Femur (tissue), 1 donor: ENCODE data around the gene COX8A.
"Not testable (repeated sequence)": the region's sequence is repeated elsewhere in the genome, so short reads cannot be mapped to it uniquely, and the experiment has no call there.

ENCODE experiments used
- DNase-seq: peaks from one replicate; pipeline ENCODE4 v3.0.0-alpha.2; 2017

The COX8A gene

DNA sequence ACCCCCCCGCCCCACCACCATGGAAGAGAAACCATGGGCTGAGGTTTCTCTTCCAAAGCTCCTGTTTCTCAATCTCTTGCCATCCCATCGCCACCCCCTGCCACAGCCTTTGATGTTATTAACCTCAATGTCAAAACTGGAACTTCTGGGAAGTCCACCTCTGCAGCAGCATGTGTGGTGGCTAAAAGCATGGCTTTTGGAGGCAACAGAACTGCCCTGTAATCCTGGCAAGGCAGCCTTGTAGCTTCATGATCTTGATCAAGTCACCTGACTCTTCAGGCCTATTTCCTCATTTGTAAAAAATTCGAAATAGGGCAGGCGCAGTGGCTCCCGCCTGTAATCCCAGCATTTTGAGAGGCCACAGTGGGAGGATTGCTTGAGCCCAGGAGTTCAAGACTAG, 3.5 kb upstream of the COX8A start:
- no peak for DNase-seq

DNA sequence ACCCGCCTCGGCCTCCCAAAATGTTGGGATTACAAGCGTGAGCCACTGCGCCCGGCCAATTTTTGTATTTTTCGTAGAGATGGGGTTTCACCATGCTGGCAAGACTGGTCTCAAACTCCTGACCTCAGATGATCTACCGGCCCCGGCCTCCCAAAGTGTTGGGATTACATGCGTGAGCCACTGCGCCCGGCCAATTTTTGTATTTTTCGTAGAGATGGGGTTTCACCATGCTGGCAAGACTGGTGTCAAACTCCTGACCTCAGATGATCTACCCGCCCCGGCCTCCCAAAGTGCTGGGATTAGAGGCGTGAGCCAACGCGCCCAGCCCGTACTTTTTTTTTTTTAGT, 535 bp upstream of the COX8A start:
- DNase-seq: not testable (repeated sequence)

DNA sequence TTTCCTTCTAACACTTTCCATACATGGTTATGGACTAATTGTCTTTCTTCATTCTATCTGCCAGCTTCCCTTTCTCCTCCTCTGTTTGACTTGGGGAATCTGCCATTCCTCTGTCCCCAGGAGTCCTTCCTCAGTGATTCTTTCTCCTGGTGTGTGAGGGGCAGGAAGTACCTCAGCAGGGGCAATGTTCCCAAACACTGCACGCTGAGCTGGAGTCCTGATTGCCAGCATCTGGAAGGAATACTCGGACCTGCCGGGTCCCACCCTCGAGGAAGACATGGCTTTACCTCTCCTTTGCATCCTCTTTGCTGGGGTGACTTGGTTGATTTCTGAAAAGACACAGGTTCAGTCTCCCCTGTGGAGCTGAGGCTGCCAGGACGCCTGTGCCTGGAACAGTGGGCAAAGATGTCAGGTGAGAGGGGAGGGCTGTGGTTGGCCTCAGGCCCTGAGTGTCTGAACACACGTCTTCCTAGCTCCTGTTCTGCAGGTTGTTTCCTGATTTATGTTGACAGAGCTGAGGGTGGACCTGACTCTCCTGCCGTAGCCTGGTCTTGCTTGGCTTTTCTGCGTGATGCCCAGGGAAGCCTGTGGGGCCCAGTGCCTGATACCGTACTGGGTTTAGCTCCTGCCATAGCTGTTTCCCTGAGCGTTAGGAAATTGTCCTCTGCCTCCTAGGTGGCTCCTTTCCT, 4.3 kb downstream of the COX8A start:
- no peak for DNase-seq

DNA sequence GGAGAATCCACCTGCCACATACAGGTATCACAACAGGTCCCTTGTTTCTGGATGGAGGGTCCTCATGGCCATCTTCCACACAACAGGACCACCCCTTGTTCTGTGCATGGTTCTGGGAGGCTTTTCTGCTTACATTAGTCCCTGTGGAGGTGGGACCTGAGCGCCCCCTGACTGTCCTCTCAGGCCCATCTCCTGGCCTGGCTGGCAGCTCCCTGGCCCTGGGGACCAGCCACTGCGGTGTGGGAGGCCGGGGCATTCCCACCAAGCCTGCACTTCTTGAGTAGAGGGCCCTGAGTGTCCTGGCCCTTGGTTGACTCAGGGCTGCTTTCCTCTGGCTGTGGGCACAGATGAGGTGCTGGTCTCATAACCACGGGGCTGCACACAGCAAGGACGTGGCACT, 5.0 kb downstream of the COX8A start:
- no peak for DNase-seq

DNA sequence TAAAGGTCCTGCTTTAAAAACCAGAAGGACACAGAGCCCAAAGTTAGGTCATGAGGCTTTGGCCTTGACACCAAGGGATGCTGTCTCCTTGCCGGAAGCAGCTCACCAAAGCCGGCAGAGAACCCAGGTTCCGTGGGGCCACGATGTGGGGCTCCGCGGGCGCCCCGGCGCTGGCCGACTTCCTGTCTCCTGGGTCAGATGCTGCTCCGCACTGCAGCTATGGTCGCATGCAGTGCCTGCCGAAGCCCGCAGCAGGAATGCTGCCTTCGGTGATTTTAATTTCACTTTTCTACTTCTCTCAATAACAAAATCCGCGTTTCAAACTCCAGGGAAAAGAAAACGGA, 11.4 kb downstream of the COX8A start:
- DNase-seq: no peak

DNA sequence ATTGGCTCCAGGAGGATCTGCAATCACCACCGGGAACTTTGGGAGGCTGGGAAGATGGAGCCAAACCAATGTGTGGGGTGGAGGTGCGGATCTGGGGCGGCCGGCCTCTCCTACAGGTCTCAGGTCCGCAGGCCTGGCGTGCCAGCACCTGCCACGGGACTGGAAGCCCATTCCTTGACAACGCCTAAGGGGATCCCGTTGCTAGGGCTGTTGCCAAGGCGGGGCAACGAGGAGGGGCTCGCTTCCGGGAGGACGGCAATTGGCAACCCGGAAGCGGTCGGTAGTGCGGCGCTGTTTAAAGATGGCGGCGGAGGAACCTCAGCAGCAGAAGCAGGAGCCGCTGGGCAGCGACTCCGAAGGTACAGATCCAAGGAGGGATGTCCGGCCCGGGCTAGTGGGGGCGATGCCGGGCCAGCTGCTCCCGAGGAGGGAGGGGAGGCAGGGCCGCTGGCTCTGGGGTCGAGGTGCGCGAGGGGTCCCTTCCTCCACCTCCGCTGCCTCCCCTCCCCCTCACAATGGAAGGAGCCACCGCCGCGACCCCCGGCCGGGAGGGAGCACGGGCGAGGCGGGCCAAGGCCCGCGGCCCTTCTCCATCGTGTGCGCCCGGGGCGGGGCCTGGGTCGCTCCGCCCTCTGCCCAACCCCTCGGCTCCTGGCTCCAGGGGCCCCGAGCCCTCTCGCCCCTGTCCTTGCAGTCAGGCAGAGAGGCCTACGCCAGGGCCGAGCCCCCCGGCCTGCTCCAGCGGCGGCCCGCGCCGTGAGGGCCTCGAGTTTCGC, 11.9 kb downstream of the COX8A start, which contains the start of gene OTUB1:
TSS of gene OTUB1 (plus strand) at position 283 of the 776 bp plus-strand sequence. CDS start at position 302, 19 bp downstream.
- DNase-seq: peak; percentile 95

DNA sequence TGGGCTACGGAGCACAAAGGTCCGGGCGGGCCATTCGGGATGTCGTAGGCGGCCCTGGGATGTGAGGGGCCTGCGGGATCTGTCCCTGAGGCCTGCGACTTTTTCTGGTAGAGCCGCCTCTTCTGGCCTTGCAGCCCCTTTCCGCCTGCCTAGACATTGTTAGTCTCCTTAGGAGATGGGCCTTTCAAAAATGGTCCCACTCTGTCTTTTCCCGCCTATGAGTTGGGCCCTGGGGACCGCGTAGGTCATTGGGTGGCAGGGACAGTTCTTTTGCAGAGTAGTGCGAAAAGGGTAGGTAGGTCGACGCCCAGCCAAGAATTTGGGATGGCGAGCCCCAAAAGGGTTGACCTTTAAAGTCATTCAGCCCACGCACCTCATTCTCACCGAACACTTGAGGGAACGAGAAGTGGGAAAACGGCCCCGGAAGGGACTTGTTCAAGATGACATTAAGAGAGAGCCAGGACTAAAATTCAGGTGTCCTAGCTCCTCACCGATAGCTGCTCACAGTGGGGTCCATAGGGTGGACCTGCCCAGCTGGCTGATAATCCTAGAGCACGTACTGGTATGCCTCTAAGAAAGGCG, 12.6 kb downstream of the COX8A start:
- no peak for DNase-seq

DNA sequence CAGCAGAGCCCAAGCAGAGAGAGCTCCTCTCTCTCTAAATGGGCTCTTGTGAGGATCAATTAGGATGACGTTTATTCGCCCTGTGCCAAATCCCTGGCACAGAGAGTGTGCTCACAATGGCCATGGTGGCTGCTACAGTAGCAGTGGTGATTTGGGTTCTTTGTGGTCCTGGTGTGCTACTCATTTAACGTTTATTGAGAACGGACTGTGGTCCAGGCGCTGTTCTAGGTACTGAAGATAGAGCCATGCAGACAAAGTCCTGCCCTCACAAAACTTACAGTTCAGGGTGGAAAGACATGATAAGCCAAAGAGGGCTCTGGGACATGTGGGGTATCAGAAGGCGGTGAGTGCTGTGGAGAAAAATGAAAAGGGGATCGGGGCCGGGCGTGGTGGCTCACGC, 17.1 kb downstream of the COX8A start:
- no peak for DNase-seq

DNA sequence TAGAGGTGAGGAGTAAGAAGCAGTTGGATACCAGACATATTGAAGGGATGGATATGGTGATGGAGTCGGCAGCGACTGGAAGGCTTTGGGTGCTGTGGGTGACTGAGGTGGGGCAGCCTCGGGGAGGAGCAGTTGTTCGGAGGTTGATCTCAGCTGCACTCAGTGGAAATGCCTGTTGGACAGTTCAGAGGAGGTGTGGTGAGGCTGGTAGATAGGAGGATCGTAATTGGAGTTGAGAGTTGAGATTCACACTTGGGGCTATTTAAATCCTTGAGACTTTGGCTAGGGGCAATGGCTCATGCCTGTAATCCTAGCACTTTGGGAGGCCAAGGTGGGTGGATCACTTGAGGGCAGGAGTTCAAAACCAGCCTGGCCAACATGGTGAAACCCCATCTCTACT, 18.7 kb downstream of the COX8A start:
- DNase-seq: no peak

DNA sequence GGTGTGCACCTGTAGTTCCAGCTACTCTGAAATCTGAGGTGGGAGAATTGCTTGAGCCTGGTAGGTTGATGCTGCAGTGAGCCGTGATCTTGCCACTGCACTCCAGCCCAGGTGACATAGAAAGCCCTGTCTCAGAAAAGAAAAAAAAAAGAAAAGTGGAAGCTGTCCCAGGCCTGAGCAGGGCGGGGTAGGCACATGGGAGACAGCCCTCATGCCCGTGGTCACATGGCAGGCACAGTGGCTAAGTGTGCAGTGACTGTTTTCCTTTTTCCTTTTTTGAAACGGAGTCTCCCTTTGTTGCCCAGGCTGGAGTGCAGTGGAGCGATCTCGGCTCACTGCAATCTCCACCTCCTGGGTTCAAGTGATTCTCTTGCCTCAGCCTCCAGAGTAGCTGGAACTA, 19.6 kb downstream of the COX8A start:
- no peak for DNase-seq

DNA sequence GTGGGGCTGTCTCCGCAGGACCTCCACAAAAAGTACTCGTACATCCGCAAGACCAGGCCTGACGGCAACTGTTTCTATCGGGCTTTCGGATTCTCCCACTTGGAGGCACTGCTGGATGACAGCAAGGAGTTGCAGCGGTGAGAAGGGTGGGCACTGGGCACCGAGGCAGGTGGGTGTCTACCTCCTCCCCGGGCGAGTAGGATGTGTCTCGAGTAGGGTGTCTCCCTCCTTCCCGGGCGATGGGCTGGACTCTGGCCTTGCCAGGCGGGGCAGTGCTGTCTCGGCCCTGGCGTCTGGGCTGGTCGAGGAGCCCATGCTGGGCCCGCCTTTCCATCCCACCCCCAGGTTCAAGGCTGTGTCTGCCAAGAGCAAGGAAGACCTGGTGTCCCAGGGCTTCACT, 22.1 kb downstream of the COX8A start:
- DNase-seq: no peak

DNA sequence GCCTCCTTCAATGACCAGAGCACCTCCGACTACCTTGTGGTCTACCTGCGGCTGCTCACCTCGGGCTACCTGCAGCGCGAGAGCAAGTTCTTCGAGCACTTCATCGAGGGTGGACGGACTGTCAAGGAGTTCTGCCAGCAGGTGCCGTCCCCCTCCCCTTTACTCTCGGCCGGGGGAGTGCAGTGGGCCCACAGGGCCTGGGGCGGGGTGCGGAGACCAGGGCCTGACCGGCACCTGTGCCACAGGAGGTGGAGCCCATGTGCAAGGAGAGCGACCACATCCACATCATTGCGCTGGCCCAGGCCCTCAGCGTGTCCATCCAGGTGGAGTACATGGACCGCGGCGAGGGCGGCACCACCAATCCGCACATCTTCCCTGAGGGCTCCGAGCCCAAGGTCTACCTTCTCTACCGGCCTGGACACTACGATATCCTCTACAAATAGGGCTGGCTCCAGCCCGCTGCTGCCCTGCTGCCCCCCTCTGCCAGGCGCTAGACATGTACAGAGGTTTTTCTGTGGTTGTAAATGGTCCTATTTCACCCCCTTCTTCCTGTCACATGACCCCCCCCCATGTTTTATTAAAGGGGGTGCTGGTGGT, 22.8 kb downstream of the COX8A start:
- DNase-seq: no peak

DNA sequence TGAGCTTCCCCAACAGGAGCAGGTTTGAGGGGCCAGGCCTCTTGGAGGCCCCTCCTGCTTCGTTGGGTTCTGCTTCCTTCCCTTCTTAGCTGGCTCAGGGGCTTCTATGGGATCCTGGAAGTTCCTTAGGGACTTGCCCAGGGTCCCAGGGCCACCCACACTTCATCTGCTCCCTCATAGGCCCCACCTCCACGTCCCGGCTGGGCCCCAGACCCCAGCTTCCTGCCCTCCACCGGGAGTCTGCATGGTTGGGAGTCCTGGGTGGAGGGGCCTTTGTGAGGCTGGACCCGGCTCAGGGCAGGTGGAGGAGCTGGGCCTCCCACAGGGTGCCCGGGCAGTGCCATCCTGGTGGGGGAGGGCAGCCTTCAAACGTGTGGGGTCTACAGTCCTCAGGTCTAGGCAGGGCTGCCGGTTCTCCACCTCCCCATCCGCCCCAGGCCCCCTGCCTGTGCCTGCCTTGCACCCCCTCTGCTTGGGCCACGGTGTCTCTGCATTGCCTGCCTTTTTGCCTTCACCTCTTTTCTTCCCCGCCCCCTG, 23.4 kb downstream of the COX8A start:
- DNase-seq: no peak

DNA sequence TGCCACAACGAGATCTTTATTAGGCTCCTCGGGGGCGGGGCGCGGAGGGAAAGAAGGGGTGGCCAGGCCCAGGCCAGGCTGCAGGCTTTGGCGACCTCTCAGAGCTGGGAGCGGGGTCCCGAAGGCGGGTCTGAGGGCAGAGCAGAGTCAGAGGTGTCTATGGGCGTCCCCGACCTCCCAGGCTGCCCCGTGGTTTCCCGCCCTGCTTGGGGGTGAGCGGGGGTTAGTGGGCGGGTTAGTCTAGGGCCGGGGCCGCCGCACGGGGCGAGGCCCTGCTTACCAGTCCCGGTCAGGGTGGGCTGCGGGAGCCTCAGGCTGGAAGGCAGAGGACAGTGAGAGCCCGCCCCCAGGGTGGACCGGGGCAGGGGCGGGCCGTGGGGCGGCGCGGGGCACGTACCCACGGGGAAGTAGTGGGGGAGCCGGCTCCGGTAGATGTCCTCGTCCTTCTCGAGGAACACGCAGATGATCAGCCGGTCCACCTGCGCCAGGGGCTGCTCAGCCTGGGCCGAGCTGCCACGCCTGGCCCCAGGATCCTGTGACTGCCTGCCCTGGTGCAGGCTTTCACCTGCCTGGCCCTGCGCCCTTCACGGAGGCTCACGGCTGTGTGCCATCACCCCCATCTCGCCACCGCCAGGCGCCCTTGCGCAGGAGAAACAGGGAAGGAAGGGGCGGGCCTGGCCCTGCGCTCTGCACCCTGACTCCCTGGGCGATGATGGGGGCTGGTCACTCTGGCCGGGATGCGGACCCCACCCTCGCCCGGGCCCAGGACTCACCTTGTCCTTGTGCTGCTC, 24.3 kb downstream of the COX8A start:
- DNase-seq: peak; percentile 48

DNA sequence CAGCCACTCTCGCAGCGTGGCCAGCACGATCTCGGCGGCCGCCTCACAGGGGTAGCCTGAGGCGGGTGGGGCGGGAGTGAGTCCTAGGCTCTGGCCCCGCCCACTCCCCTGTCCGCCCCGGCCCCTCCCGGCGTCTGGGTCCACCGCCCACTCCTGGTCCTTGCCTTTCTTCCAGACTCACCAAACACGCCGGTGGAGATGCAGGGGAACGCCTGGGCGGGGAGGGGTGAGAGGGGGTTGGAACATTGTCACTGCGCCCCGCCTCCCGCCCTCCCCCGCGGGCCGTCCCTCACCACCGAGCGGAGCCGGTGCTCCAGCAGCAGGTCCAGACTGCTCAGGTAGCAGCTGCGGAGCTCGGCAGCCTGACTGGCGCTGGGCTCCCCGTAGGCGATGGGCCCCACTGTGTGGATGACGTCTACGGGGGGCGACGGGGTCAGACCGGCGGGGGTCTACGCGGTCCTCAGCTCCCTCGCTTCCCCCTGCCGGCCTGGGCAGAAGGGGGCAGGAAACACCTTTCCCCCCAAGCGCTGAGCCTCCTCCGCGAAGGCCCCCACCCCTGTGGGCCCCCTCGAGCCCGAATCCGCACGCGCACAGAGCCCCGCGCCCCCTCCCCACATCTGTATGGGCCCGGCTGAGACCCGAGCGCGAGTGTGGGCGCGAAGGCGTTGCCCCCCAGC, 25.1 kb downstream of the COX8A start:
- peak; percentile 70 for DNase-seq

DNA sequence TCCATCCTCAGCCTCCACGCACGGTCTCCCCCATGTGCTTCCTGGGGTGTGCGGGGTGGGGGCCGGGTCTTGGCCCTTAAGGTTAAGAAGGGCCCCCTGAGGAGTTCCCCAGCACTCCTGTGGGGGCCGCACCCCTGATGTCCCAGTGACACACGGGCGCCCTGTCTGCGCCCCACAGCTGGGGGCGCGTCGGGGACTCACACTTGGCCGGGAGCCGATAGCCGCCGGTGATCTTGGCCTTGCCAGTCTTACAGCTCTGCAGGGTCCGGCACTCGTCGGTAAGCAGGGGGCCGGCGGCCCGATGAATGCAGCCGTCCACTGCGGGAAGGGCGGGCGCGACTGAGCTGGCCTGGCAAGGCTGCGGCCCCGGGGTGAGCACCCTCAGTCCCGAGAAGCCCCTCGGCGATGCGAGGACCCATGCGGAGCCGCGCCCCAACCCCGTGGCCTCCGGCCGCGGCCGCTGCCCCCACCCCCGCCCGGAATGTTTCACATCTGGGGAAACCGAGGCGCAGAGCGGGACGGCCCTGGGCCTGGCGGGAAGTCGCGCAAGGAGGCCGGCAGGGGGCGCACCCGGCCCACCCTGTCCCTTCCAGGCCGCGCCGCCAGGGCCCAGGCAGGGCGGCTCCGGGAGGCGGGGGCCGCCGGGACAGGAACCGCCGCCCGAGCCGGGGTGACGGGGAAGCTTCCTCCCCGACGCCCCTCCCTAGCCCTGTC, 25.8 kb downstream of the COX8A start:
- DNase-seq: peak; percentile 85

DNA sequence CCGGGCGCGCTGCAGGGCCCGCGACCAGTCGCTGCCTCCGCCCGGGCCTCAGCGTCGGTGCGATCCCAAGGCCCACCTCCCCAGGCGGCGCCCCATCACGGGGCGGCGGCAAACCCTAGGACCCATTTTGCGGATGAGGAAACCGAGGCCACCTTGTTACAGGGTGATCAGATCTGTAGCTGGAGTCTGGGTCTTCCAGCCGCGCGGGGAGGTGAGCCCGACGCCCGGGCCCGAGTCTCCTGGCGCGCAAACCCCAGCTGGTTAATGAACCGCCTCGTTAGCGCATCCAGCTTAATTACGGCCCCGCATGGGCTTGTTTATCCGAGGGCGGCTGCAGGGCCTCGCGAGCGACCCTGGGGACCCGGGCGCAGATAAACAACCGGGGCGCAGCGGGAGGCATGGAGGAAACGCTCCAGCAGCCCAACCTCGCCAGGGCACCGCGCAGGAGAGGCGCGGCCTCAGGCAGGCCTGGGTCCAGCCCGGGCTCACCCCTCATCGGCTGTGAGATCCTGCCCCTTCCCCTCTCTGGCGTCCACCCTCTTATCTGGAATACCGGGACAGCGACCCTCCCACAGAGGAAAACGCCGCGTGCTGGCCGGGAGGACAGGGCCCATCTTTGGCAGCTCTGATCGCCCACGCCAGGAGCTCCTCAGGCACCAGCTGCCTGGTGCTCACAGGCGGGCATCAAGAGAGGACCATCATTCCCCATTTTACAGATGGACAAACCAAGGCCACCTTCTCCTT, 26.5 kb downstream of the COX8A start:
- no peak for DNase-seq

DNA sequence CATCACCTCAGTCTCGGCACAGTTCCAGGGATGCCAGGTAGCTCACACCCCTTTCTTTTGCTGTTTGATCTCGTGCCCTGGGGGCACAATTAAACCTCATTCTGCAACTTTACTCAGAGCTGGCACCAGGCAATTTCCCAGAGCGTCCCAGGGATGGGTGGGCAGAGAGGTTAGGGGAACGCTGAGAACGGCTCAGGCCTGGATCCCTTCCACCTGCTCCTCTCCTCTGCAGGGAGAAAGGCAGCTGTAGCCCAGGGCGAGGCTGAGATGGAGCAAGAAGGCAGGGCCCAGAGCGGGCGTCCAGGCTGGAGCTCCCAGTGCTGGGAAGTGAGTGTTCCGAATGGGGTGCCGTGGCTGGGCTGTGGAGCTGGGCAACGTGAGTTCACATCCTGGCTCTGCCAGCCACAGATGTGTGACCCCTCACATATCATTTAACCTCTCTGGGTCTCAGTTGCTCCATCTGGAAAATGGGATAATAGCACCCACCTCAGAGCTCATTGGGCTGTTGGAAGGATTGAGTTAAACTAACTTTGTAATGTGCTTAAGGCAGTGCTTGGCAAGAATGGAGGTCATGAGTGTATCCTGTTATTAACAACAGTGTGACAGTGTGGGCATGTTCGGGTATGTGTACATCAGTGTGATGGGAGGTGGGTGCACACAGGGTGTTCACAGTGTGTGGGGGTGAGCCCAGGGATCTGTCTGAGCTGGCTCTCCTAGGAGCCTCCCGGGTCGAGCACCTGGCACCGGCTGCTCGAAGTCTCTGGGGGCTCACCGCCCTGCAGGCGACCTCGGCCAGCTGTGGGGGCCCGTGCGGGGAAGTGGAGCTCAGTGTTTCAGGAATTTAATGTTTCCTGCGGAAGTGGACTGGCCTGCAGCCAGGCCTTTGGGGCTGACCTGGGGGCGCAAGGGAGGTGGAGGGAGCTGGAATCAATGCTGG, 27.3 kb downstream of the COX8A start:
- peak; percentile 87 for DNase-seq

DNA sequence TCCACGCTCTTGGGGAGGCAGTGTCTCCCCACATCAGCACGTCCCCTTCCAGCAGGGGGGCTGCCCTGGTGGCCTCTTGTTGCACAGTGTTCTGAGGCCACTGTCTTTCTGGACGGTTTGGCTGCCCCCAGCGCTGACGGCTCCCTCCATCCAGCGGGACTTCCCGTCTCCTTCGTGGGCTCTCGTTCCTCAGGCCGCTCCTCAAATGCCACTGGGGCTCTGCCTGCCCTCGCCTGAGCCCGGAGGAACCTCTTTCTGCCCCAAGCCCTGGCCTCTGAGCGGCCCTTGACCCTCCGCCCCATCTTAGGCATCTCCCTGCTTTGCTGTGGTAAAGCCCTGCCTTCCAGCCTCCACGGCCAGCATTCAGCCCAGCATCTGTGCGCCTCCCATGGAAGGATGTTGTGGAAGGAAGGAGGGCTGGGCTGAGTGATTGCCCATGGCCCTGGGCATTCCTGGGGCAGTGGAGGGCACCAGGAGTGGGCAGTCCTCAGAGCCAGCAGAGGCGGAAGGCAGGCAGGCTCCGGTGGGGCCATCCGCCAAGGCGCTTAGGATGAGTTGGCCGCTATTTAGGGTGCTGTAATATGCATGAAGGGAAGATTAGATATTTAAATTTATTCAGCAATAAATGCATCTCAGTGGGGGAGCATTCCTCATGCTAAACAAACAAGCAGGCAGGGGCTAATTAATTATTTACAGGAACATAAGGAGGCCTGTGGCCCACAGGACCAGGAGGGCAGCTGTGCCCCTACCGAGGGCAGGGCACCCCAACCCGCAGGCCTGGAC, 29.6 kb downstream of the COX8A start:
- no peak for DNase-seq
